ENCODE measurements around the gene SLC22A23. TPM values are rescaled to one million over a fixed set of nuclear protein-coding genes. Genes with fewer than 3 reads are reported as not detected.
A peak's percentile ranks its signal among the peaks of the same experiment; 100 is the strongest.

Gene SLC22A23
- total and polyA plus RNA-seq, 4 donors: 26.9 to 56.8 (median 41.7) TPM

GRCh38 chr6:3353213-3353903, 103.5 kb downstream of the SLC22A23 start:
- H3K4me3 ChIP-seq (ENCODE audit: low read depth, low read length): no peak overlapping the region
- 93% methylated on average over 6 of the region's 9 CpGs for WGBS (ENCODE audit: insufficient coverage)
- no peaks in the 10 kb centered on the region for H3K9me3 ChIP-seq (ENCODE audit: control insufficient read depth, insufficient read depth, low read length)
- peaks cover 49% of the 10 kb centered on the region for H3K4me1 ChIP-seq (ENCODE audit: control insufficient read depth, insufficient read depth, low read length)
- H3K36me3 ChIP-seq (ENCODE audit: control insufficient read depth, insufficient read depth, low read length): no peaks in the 10 kb centered on the region
- no peak for DNase-seq (ENCODE audit: low read depth in 4 of 6, low spot score in 6 of 6)
- no peak overlapping the region for H3K27ac ChIP-seq (ENCODE audit: low read depth, low read length)
- H3K27me3 ChIP-seq (ENCODE audit: control insufficient read depth, insufficient read depth, low read length): no peaks in the 10 kb centered on the region

DNA sequence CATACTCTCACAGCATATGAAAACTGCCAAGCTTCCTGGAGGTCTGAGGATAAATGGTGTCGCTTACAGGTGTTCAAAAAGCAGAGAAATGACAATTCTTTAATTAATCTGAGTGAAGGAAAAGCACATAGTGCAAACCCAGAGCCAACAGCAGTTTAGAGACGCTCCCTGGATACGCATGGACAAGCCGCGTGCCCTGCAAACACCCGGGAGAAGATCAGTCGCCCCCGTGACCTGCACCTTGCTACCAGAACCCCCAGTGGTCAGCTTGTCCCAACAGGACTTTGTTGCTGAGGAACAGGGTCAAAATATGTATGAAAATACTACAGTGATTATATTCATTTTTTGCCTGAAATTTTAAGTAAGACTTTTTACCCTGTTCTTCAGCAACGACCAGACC, 104.2 kb downstream of the SLC22A23 start:
- Histone ChIP-seq H3K27me3 (ENCODE audit: control insufficient read depth, insufficient read depth, low read length) (no peaks in the 10 kb centered on the region), H3K4me3 (ENCODE audit: low read depth, low read length) (no peak overlapping the region), H3K36me3 (ENCODE audit: control insufficient read depth, insufficient read depth, low read length) (no peaks in the 10 kb centered on the region), H3K27ac (ENCODE audit: low read depth, low read length) (no peak overlapping the region), H3K9me3 (ENCODE audit: control insufficient read depth, insufficient read depth, low read length) (no peaks in the 10 kb centered on the region), H3K4me1 (ENCODE audit: control insufficient read depth, insufficient read depth, low read length) (peaks cover 46% of the 10 kb centered on the region)
- WGBS (ENCODE audit: insufficient coverage): 71% methylated on average over 7 of the region's 9 CpGs
- no peak for DNase-seq (ENCODE audit: low read depth in 4 of 6, low spot score in 6 of 6)

DNA sequence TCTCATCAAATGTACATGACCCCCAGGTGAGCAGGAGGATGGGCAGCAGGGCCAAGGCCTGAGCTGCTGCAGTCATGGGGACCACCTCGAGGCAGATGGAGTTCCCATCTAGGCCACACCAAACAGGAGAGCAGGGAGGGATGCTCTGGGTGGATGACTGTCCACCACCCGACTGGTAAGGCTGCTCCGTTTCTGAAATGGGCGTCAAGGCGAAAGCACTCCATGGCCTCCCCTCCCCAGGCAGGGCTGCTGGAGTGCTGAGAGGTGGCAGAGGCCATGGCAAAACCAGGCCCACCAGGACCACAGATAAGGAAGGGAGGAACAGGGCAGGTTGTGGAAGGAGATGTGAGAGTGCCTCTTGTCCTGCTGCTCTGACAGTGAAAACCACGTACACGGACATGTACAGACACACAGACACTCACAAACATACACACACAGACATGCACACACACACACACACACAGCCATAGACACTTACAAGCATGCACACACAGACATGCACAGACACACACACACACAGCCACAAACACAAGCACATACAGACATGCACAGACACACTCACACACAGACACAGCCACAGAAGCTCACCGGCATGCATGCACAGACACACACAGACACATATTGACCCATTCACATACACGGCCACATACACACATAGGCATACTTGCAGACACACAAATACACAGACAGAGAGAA, 104.9 kb downstream of the SLC22A23 start:
- Histone ChIP-seq H3K36me3 (ENCODE audit: control insufficient read depth, insufficient read depth, low read length) (no peaks in the 10 kb centered on the region), H3K27me3 (ENCODE audit: control insufficient read depth, insufficient read depth, low read length) (no peaks in the 10 kb centered on the region), H3K27ac (ENCODE audit: low read depth, low read length) (peak overlapping the region; percentile 75), H3K9me3 (ENCODE audit: control insufficient read depth, insufficient read depth, low read length) (no peaks in the 10 kb centered on the region), H3K4me1 (ENCODE audit: control insufficient read depth, insufficient read depth, low read length) (peaks cover 44% of the 10 kb centered on the region), H3K4me3 (ENCODE audit: low read depth, low read length) (no peak overlapping the region)
- DNase-seq (ENCODE audit: low read depth in 4 of 6, low spot score in 6 of 6): no peak
- 66% methylated on average over 6 of the region's 9 CpGs for WGBS (ENCODE audit: insufficient coverage)

DNA sequence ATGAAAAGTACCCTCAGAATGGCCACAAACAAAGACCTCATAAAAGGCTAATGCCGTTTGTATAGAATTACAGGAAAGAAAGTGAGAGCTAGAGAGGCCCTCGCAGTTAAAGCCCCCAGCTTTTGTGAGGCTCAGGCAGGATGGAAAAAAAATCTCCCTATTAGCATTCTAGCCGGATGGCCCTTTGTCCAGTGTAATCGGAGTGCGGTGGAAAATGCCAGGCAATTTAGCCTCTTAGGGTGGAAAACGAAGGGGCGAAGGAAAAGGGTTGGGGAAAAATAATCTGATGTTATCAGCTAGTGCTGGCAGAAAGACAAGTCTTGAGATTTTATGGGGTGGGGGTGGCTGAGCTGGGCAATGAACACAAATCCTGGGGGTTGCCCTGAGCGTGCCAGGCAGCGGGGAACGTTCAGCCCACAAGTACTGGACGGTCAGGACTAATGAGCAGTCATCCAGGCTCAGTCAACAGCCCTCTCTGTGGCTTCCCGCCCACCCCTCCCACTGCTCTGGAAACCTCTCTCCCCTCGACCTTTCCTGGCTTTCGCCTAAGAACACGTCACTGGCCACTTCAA, 105.7 kb downstream of the SLC22A23 start:
- Histone ChIP-seq H3K4me3 (ENCODE audit: low read depth, low read length) (no peak overlapping the region), H3K4me1 (ENCODE audit: control insufficient read depth, insufficient read depth, low read length) (peaks cover 42% of the 10 kb centered on the region), H3K27ac (ENCODE audit: low read depth, low read length) (peak overlapping the region; percentile 75), H3K9me3 (ENCODE audit: control insufficient read depth, insufficient read depth, low read length) (no peaks in the 10 kb centered on the region), H3K36me3 (ENCODE audit: control insufficient read depth, insufficient read depth, low read length) (no peaks in the 10 kb centered on the region), H3K27me3 (ENCODE audit: control insufficient read depth, insufficient read depth, low read length) (no peaks in the 10 kb centered on the region)
- DNase-seq (ENCODE audit: low read depth in 4 of 6, low spot score in 6 of 6): peak in 3 of 6 donors; percentile 67 to 90 (median 89)
- WGBS (ENCODE audit: insufficient coverage): 32% methylated on average over 12 of the region's 15 CpGs

DNA sequence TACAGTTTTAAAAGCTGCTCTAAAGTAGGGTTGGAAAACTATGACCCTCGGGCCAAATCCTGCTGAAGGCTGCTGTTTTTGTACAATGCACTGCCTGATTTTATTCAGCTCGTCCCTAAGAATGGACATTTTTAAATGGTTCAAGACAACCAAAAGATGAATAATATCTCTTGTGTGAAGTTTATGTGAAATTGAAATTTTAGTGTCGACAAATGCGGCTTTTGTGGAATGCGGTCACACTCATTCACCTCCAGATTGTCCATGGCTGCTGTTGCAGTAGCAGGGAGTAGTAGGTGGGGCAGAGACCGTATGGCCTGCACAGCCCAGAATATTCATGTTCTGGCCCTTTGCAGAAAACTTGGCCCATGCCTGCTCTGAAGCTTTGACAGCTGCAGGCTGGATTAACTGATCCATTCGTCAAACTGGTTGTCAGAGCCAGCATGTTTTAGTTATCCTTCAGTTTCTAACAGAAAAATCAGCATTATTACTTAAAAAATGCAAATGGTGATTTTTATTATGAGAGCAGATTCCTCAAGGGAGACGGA, 106.5 kb downstream of the SLC22A23 start:
- peak in 1 of 6 donors; percentile 55 for DNase-seq (ENCODE audit: low read depth in 4 of 6, low spot score in 6 of 6)
- H3K4me3 ChIP-seq (ENCODE audit: low read depth, low read length): no peak overlapping the region
- H3K27me3 ChIP-seq (ENCODE audit: control insufficient read depth, insufficient read depth, low read length): no peaks in the 10 kb centered on the region
- 38% methylated on average over 1 of the region's 8 CpGs for WGBS (ENCODE audit: insufficient coverage)
- H3K27ac ChIP-seq (ENCODE audit: low read depth, low read length): peak overlapping the region; percentile 75
- peaks cover 38% of the 10 kb centered on the region for H3K4me1 ChIP-seq (ENCODE audit: control insufficient read depth, insufficient read depth, low read length)
- no peaks in the 10 kb centered on the region for H3K36me3 ChIP-seq (ENCODE audit: control insufficient read depth, insufficient read depth, low read length)
- no peaks in the 10 kb centered on the region for H3K9me3 ChIP-seq (ENCODE audit: control insufficient read depth, insufficient read depth, low read length)

GRCh38 chr6:3349388-3350251, 107.2 kb downstream of the SLC22A23 start:
- Histone ChIP-seq H3K4me1 (ENCODE audit: control insufficient read depth, insufficient read depth, low read length) (peaks cover 34% of the 10 kb centered on the region), H3K4me3 (ENCODE audit: low read depth, low read length) (no peak overlapping the region), H3K27ac (ENCODE audit: low read depth, low read length) (peak overlapping the region; percentile 75), H3K9me3 (ENCODE audit: control insufficient read depth, insufficient read depth, low read length) (no peaks in the 10 kb centered on the region), H3K27me3 (ENCODE audit: control insufficient read depth, insufficient read depth, low read length) (no peaks in the 10 kb centered on the region), H3K36me3 (ENCODE audit: control insufficient read depth, insufficient read depth, low read length) (no peaks in the 10 kb centered on the region)
- no peak for DNase-seq (ENCODE audit: low read depth in 4 of 6, low spot score in 6 of 6)
- WGBS (ENCODE audit: insufficient coverage): 70% methylated on average over 3 of the region's 8 CpGs

DNA sequence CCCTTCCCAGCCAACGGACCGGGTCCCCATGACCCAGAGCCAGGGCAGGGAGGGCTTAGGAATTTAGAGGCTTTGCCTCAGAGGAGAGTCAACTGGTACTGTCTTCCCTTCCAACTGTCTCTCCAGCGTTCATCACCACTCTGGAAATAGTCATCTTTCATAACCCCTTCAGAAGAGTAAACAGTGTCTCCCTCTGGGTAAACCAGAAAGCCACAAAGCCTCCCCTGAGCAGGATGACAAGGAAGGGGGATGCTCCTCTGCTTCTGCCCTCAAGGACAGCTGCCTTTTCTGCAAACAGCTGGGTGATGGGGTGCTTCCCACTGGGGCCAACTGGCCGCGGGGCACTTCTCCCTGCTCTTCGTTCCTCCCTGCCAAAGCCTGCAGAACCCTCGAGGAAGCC, 108.0 kb downstream of the SLC22A23 start:
- Histone ChIP-seq H3K4me3 (ENCODE audit: low read depth, low read length) (no peak overlapping the region), H3K27ac (ENCODE audit: low read depth, low read length) (no peak overlapping the region), H3K9me3 (ENCODE audit: control insufficient read depth, insufficient read depth, low read length) (no peaks in the 10 kb centered on the region), H3K27me3 (ENCODE audit: control insufficient read depth, insufficient read depth, low read length) (no peaks in the 10 kb centered on the region), H3K4me1 (ENCODE audit: control insufficient read depth, insufficient read depth, low read length) (peaks cover 34% of the 10 kb centered on the region), H3K36me3 (ENCODE audit: control insufficient read depth, insufficient read depth, low read length) (no peaks in the 10 kb centered on the region)
- DNase-seq (ENCODE audit: low read depth in 4 of 6, low spot score in 6 of 6): no peak
- WGBS (ENCODE audit: insufficient coverage): 83% methylated on average over 4 of the region's 7 CpGs

GRCh38 chr6:3347826-3348225, 109.0 kb downstream of the SLC22A23 start:
- Histone ChIP-seq H3K27ac (ENCODE audit: low read depth, low read length) (no peak overlapping the region), H3K9me3 (ENCODE audit: control insufficient read depth, insufficient read depth, low read length) (no peaks in the 10 kb centered on the region), H3K4me3 (ENCODE audit: low read depth, low read length) (no peak overlapping the region), H3K27me3 (ENCODE audit: control insufficient read depth, insufficient read depth, low read length) (no peaks in the 10 kb centered on the region), H3K4me1 (ENCODE audit: control insufficient read depth, insufficient read depth, low read length) (peaks cover 34% of the 10 kb centered on the region), H3K36me3 (ENCODE audit: control insufficient read depth, insufficient read depth, low read length) (no peaks in the 10 kb centered on the region)
- no peak for DNase-seq (ENCODE audit: low read depth in 4 of 6, low spot score in 6 of 6)
- 98% methylated on average over 7 of the region's 7 CpGs for WGBS (ENCODE audit: insufficient coverage)

GRCh38 chr6:3347247-3347646, 109.6 kb downstream of the SLC22A23 start:
- Histone ChIP-seq H3K4me1 (ENCODE audit: control insufficient read depth, insufficient read depth, low read length) (peaks cover 36% of the 10 kb centered on the region), H3K9me3 (ENCODE audit: control insufficient read depth, insufficient read depth, low read length) (no peaks in the 10 kb centered on the region), H3K27me3 (ENCODE audit: control insufficient read depth, insufficient read depth, low read length) (no peaks in the 10 kb centered on the region), H3K4me3 (ENCODE audit: low read depth, low read length) (no peak overlapping the region), H3K27ac (ENCODE audit: low read depth, low read length) (no peak overlapping the region), H3K36me3 (ENCODE audit: control insufficient read depth, insufficient read depth, low read length) (no peaks in the 10 kb centered on the region)
- WGBS (ENCODE audit: insufficient coverage): 90% methylated on average over 4 of the region's 7 CpGs
- no peak for DNase-seq (ENCODE audit: low read depth in 4 of 6, low spot score in 6 of 6)

Data from spinal cord (tissue), 10 donors.